Head of caudate nucleus (tissue), 42 donors: ENCODE data around the gene CEP57.

Experiments used
- DNase-seq, 42 donors: peaks; one replicate each; pipeline versions ENCODE4 v3.0.0 to v3.0.0-alpha.2; 2020 to 2021; ENCODE audit warnings: mixed read lengths in 7 of 42
- intact Hi-C: fragments of 100-400 bp; cut with DNase I; formaldehyde crosslinking; loops from one replicate; pipeline ENCODE4 v1.15.0; 2022

Gene CEP57

GRCh38 chr11:95790123-95790932 is at the start of gene CEP57:
TSS of gene CEP57 (plus strand) at chr11:95790498. CDS start at chr11:95790699, 201 bp downstream.
- intact Hi-C loops = no loop called here
- peak; percentile 85 to 99 (median 96) for DNase-seq

- intact Hi-C loops = no loop called here
- DNase-seq = no peak
Measured at GRCh38 chr11:95750101-95750500, 40.2 kb upstream of the CEP57 start.

- intact Hi-C loops = no loop called here
- DNase-seq = no peak
Measured at GRCh38 chr11:95751515-95751914, 38.8 kb upstream of the CEP57 start.

- no peak for DNase-seq
- intact Hi-C loops = loop anchor here (10.0 kb wide), 3 partner anchors 46 to 786 kb away; partner anchors contain the start of genes CWC15 and KDM4D
Measured at GRCh38 chr11:95760941-95761340, 29.4 kb upstream of the CEP57 start.

GRCh38 chr11:95762534-95762933 is 27.8 kb upstream of the CEP57 start:
- intact Hi-C loops = loop anchor here (10.0 kb wide), 3 partner anchors 48 to 788 kb away; partner anchors contain the start of genes CWC15 and KDM4D

GRCh38 chr11:95764267-95764898 is 25.9 kb upstream of the CEP57 start:
- DNase-seq = peak in 2 of 42 donors; percentile 5 to 11
- intact Hi-C loops = loop anchor here (2.0 to 10.0 kb wide), 4 partner anchors 50 to 790 kb away; partner anchors contain the start of genes CWC15 and KDM4D

More at GRCh38 chr11:95762534-95762933, 27.8 kb upstream of the CEP57 start:
- no peak for DNase-seq

- DNase-seq = no peak
- intact Hi-C loops = loop anchor here (10.0 kb wide), 3 partner anchors 52 to 792 kb away; partner anchors contain the start of genes CWC15 and KDM4D
Measured at GRCh38 chr11:95766701-95767100, 23.6 kb upstream of the CEP57 start.

GRCh38 chr11:95767498-95767897 is 22.8 kb upstream of the CEP57 start:
- DNase-seq = no peak
- intact Hi-C loops = loop anchor here (10.0 kb wide), 3 partner anchors 53 to 793 kb away; partner anchors contain the start of genes CWC15 and KDM4D

GRCh38 chr11:95768521-95768920 is 21.8 kb upstream of the CEP57 start:
- no peak for DNase-seq
- intact Hi-C loops = loop anchor here (10.0 kb wide), 3 partner anchors 54 to 794 kb away; partner anchors contain the start of genes CWC15 and KDM4D

GRCh38 chr11:95776859-95777258 is 13.4 kb upstream of the CEP57 start:
- intact Hi-C loops = no loop called here
- no peak for DNase-seq

- intact Hi-C loops = no loop called here
- DNase-seq = no peak
Measured at GRCh38 chr11:95778699-95779098, 11.6 kb upstream of the CEP57 start.

- intact Hi-C loops = no loop called here
- DNase-seq = no peak
Measured at GRCh38 chr11:95780544-95780943, 9.8 kb upstream of the CEP57 start.

GRCh38 chr11:95788921-95789505 is 1.3 kb upstream of the CEP57 start:
- intact Hi-C loops = loop anchor here (5.0 kb wide), 1 partner anchor 722 kb away; the partner anchor contains the start of gene SRSF8
- DNase-seq = peak in 29 of 42 donors; percentile 3 to 55 (median 18)

GRCh38 chr11:95789506-95790122 is 684 bp upstream of the CEP57 start, which contains the start of gene FAM76B:
TSS of gene FAM76B (minus strand) at chr11:95789782. CDS start at chr11:95789478, 304 bp downstream.
- DNase-seq = peak; percentile 96 to 99 (median 98)
- intact Hi-C loops = loop anchor here (5.0 kb wide), 1 partner anchor 722 kb away; the partner anchor contains the start of gene SRSF8

- intact Hi-C loops = no loop called here
- DNase-seq = peak; percentile 15 to 84 (median 62)
Measured at GRCh38 chr11:95790933-95791708, 823 bp downstream of the CEP57 start.

GRCh38 chr11:95791709-95792033 is 1.4 kb downstream of the CEP57 start:
- intact Hi-C loops = no loop called here
- no peak for DNase-seq

GRCh38 chr11:95792200-95792599 is 1.9 kb downstream of the CEP57 start:
- no peak for DNase-seq
- intact Hi-C loops = no loop called here

GRCh38 chr11:95792700-95793099 is 2.4 kb downstream of the CEP57 start:
- intact Hi-C loops = no loop called here
- DNase-seq = no peak
